WTC11 (cell line): ENCODE data around the gene MACROD2. TPM values are rescaled to one million over a fixed set of nuclear protein-coding genes. Genes with fewer than 3 reads are reported as not detected.

Experiments used
- ATAC-seq: fragments of 200-7000 bp; cut with Tn5 transposase; 2 replicates; pipeline ENCODE4 v1.10.0; 2021; ENCODE audit warnings: mild to moderate bottlenecking, moderate library complexity
- CTCF ChIA-PET: fragments of 300-600 bp; sonication (Branson Sonifier 250); formaldehyde crosslinking; loops from one replicate; lab custom pipeline; 2021; ENCODE audit warnings: antibody characterized with exemption; lab: Charles Lee
- POLR2A ChIA-PET: fragments of 350-600 bp; sonication (Branson Sonifier 250); formaldehyde crosslinking; loops from one replicate; lab custom pipeline; 2021; ENCODE audit warnings: antibody characterized with exemption; lab: Charles Lee
- DNase-seq: peaks from one replicate; pipeline ENCODE4 v3.0.0; 2021; ENCODE audit warnings: low spot score
- H3K27ac Mint-ChIP-seq: 2 replicates; pipeline ENCODE4 v1.8.0; 2021; ENCODE audit warnings: mixed read lengths
- H3K27me3 Mint-ChIP-seq: 2 replicates; pipeline ENCODE4 v1.8.0; 2021; ENCODE audit warnings: low read depth, mild to moderate bottlenecking, moderate library complexity, mixed read lengths
- H3K36me3 Mint-ChIP-seq: 2 replicates; pipeline ENCODE4 v1.8.0; 2021; ENCODE audit warnings: mixed read lengths
- H3K4me1 Mint-ChIP-seq: 2 replicates; pipeline ENCODE4 v1.8.0; 2022; ENCODE audit warnings: mixed read lengths
- H3K4me3 Mint-ChIP-seq: 2 replicates; pipeline ENCODE4 v1.8.0; 2021; ENCODE audit warnings: mild to moderate bottlenecking, moderate library complexity, mixed read lengths
- H3K9me3 Mint-ChIP-seq: 2 replicates; pipeline ENCODE4 v1.8.0; 2021; ENCODE audit warnings: mixed read lengths
- ATF1 ChIP-seq: sonication (generic); formaldehyde crosslinking; IDR thresholded peaks from 2 replicates; pipeline ENCODE4 v1.8.1; 2023; ENCODE audit warnings: mild to moderate bottlenecking, moderate library complexity, missing genetic modification reagents
- EMX1 ChIP-seq: fragments of 250-450 bp; sonication (Bioruptor Pico); IDR thresholded peaks from 2 replicates; pipeline ENCODE4 v1.8.0; 2021; ENCODE audit warnings: mild to moderate bottlenecking
- ESRRA ChIP-seq: sonication (generic); formaldehyde crosslinking; IDR thresholded peaks from 2 replicates; pipeline ENCODE4 v1.8.1; 2022; ENCODE audit warnings: mild to moderate bottlenecking, missing genetic modification reagents, borderline replicate concordance
- FOXK1 ChIP-seq: sonication (generic); formaldehyde crosslinking; IDR thresholded peaks from 2 replicates; pipeline ENCODE4 v1.8.0; 2022; ENCODE audit warnings: mild to moderate bottlenecking, moderate library complexity, missing genetic modification reagents
- GTF2I ChIP-seq: fragments of 250-450 bp; sonication (Bioruptor Pico); conservative IDR thresholded peaks from 2 replicates; pipeline ENCODE4 v1.4.0; 2021; ENCODE audit warnings: mild to moderate bottlenecking
- IRF2 ChIP-seq: sonication (generic); formaldehyde crosslinking; IDR thresholded peaks from 2 replicates; pipeline ENCODE4 v1.8.0; 2022; ENCODE audit warnings: low read depth, missing genetic modification reagents, borderline replicate concordance
- JAZF1 ChIP-seq: fragments of 250-450 bp; sonication (Bioruptor Pico); IDR thresholded peaks from 2 replicates; pipeline ENCODE4 v1.9.0; 2021; ENCODE audit warnings: moderate library complexity, mild to moderate bottlenecking, inconsistent platforms
- MYBL2 ChIP-seq: sonication (generic); formaldehyde crosslinking; IDR thresholded peaks from 2 replicates; pipeline ENCODE4 v1.8.1; 2023; ENCODE audit warnings: mild to moderate bottlenecking, moderate library complexity, missing genetic modification reagents
- NFATC4 ChIP-seq: fragments of 250-450 bp; sonication (Bioruptor Pico); IDR thresholded peaks from 2 replicates; pipeline ENCODE4 v1.9.0; 2021; ENCODE audit warnings: mild to moderate bottlenecking
- NR1H2 ChIP-seq: sonication (generic); formaldehyde crosslinking; IDR thresholded peaks from 2 replicates; pipeline ENCODE4 v1.9.0; 2021; ENCODE audit warnings: mild to moderate bottlenecking, moderate library complexity, missing genetic modification reagents
- NR2C2 ChIP-seq: sonication (generic); formaldehyde crosslinking; IDR thresholded peaks from 2 replicates; pipeline ENCODE4 v1.8.0; 2022; ENCODE audit warnings: mild to moderate bottlenecking, missing genetic modification reagents
- PRRX2 ChIP-seq: fragments of 250-450 bp; sonication (Bioruptor Pico); IDR thresholded peaks from 2 replicates; pipeline ENCODE4 v1.8.0; 2021; ENCODE audit warnings: mild to moderate bottlenecking
- SMAD4 ChIP-seq: sonication (generic); formaldehyde crosslinking; IDR thresholded peaks from 2 replicates; pipeline ENCODE4 v1.8.0; 2022; ENCODE audit warnings: mild to moderate bottlenecking, missing genetic modification reagents
- SP1 ChIP-seq: sonication (generic); formaldehyde crosslinking; conservative IDR thresholded peaks from 2 replicates; pipeline ENCODE4 v1.8.1; 2022; ENCODE audit warnings: missing genetic modification reagents
- TCF7 ChIP-seq: sonication (generic); formaldehyde crosslinking; IDR thresholded peaks from 2 replicates; pipeline ENCODE4 v1.8.0; 2022; ENCODE audit warnings: mild to moderate bottlenecking, low read depth, missing genetic modification reagents, moderate library complexity
- TEAD4 ChIP-seq: sonication (generic); formaldehyde crosslinking; IDR thresholded peaks from 2 replicates; pipeline ENCODE4 v1.8.0; 2022; ENCODE audit warnings: mild to moderate bottlenecking, missing genetic modification reagents
- ZNF138 ChIP-seq: sonication (generic); formaldehyde crosslinking; conservative IDR thresholded peaks from 2 replicates; pipeline ENCODE4 v1.8.1; 2022; ENCODE audit warnings: mild to moderate bottlenecking, moderate library complexity, missing genetic modification reagents
- ZNF396 ChIP-seq: fragments of 250-450 bp; sonication (Bioruptor Pico); IDR thresholded peaks from 2 replicates; pipeline ENCODE4 v1.8.0; 2021; ENCODE audit warnings: mild to moderate bottlenecking, moderate library complexity, borderline replicate concordance
- ZNF423 ChIP-seq: fragments of 250-450 bp; sonication (Bioruptor Pico); IDR thresholded peaks from 2 replicates; pipeline ENCODE4 v2.1.2; 2022; ENCODE audit warnings: mild to moderate bottlenecking, moderate library complexity
- total RNA-seq: library from RNA; stranded (reverse); gene quantifications from 3 replicates; pipeline ENCODE4 v1.2.3, GENCODE V29; 2021
- TF ChIP-seq, protein P1 (sequence below): sonication (generic); formaldehyde crosslinking; IDR thresholded peaks from 2 replicates; pipeline ENCODE4 v1.8.1; 2023; ENCODE audit warnings: mild to moderate bottlenecking, missing genetic modification reagents, moderate library complexity
- TF ChIP-seq, protein P2 (sequence below): sonication (generic); formaldehyde crosslinking; IDR thresholded peaks from 2 replicates; pipeline ENCODE4 v1.8.1; 2022; ENCODE audit warnings: mild to moderate bottlenecking, moderate library complexity, missing genetic modification reagents
- TF ChIP-seq, protein P3 (sequence below): sonication (generic); formaldehyde crosslinking; IDR thresholded peaks from 2 replicates; pipeline ENCODE4 v1.8.0; 2022; ENCODE audit warnings: mild to moderate bottlenecking, missing genetic modification reagents
- TF ChIP-seq, protein P4 (sequence below): fragments of 250-450 bp; sonication (Bioruptor Pico); IDR thresholded peaks from 2 replicates; pipeline ENCODE4 v1.9.0; 2021; ENCODE audit warnings: mild to moderate bottlenecking, borderline replicate concordance
- TF ChIP-seq, protein P5 (sequence below): fragments of 250-450 bp; sonication (Bioruptor Pico); IDR thresholded peaks from 2 replicates; pipeline ENCODE4 v2.1.2; 2022; ENCODE audit warnings: mild to moderate bottlenecking, moderate library complexity

The MACROD2 gene
- total RNA-seq, 1 experiment from 2014 or later: 4.1 TPM

DNA sequence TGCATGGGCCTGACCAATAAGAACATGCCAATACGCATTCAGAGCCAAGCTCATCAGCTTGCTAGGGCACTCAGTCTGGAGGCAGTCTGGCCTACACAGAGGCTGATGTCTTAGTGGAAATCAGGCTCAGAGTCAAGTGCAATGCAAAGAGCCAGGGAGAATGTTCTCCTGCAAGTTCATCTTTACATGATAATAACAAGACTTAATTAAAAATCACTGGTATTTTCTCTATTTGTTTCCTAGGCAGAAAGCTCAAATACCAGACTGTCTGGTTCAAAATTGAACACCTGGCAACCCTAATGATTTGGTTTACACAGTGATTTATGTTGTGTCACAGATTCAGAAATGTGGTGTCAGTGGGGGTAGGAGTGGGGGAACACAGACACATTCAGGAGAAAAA is 1031.4 kb downstream of the MACROD2 start (continued):
- TF ChIP-seq ZNF396 (CRISPR knock-in tag): no peak
- TF ChIP-seq ATF1 (CRISPR knock-in tag): no peak
- TF ChIP-seq TEAD4: no peak
- TF ChIP-seq, protein P1, sequence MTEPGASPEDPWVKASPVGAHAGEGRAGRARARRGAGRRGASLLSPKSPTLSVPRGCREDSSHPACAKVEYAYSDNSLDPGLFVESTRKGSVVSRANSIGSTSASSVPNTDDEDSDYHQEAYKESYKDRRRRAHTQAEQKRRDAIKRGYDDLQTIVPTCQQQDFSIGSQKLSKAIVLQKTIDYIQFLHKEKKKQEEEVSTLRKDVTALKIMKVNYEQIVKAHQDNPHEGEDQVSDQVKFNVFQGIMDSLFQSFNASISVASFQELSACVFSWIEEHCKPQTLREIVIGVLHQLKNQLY (CRISPR knock-in tag): no peak
- TF ChIP-seq EMX1 (CRISPR knock-in tag): no peak
- TF ChIP-seq, all 79 proteins: peak for 0

DNA sequence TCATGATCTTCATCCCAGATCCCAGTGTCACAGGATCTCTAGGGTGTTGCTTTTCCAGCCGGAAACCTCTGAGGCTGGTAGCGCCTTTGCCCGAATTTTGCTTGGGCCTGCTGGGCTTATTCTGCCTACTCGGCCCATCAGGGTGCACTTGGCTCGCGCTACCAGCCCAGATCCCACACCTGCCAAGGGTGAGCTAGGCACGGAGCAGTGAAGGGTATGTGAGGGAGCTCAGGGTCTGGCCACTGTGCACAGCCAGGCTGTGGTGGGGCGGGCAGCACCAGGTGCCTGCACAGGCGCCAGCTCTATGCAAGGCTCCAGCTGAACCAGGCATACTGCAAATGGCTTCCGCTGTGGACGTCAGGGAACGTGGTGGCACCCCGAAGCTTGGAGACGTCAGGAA is 1035.5 kb downstream of the MACROD2 start:
- no peak overlapping the region for H3K4me3 Mint-ChIP-seq
- peaks cover 4% of the 10 kb centered on the region for H3K4me1 Mint-ChIP-seq
- DNase-seq (no peak), ATAC-seq (no peak)
- no peaks in the 10 kb centered on the region for H3K9me3 Mint-ChIP-seq
- no peak overlapping the region for H3K27ac Mint-ChIP-seq
- H3K36me3 Mint-ChIP-seq: no peaks in the 10 kb centered on the region
- POLR2A ChIA-PET: interaction anchor here (0.7 kb wide), 1 partner anchor 541 kb away, joined by 3 read pairs; no protein-coding TSS in a partner anchor
- no peaks in the 10 kb centered on the region for H3K27me3 Mint-ChIP-seq
- TF ChIP-seq NR1H2 (CRISPR knock-in tag) (no peak), SP1 (CRISPR knock-in tag) (no peak), ZNF396 (CRISPR knock-in tag) (no peak), FOXK1 (CRISPR knock-in tag) (no peak)
- TF ChIP-seq, all 79 proteins: peak for 0
- CTCF ChIA-PET: interaction anchor here (0.6 to 1.0 kb wide), 2 partner anchors 206 to 211 kb away, joined by 4 read pairs; no protein-coding TSS in a partner anchor

DNA sequence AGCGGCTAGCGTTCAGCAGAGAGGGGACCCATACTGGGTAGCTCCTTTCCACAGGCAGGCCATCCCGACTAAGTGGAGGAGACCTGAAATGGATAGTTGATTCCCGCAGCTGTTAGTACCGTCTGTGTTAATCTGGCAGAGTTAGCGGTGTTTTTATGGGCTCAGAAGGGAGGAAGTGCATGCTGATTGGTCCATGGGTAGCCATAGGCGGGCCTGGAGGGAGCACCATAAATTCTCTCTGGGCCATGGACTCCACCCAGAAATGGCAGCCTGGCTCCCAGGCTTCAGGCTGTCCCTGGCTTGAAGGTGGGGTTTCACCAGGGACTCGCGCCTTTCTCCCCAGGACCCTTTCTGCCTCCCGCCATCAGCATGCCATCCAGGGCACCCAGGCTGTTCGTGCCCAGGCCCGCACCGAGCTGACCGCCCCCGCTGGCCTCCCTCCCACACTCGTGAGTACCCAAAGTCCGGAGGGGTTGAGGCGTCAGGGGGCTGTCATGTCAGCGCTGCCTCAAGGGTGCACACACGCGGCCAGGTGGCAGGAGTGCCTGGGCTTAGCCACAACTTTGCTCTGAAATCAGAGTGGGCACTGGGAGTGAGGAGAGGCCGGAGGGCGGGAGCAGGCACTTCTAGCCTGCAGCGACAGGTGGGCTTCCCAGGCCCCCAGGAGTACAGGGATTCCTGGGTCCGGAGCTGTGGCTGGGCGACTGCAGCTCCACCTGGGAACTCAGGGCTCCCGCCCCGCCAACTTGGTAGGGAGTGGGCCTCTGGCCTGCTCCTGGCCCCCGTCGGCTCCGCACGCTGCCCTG is 1036.4 kb downstream of the MACROD2 start:
- H3K9me3 Mint-ChIP-seq: no peaks in the 10 kb centered on the region
- DNase-seq (no peak), ATAC-seq (no peak)
- POLR2A ChIA-PET: no interaction called here
- CTCF ChIA-PET: interaction anchor here (0.6 to 1.0 kb wide), 2 partner anchors 205 to 210 kb away, joined by 4 read pairs; no protein-coding TSS in a partner anchor
- no peak overlapping the region for H3K4me3 Mint-ChIP-seq
- H3K36me3 Mint-ChIP-seq: no peaks in the 10 kb centered on the region
- peaks cover 2% of the 10 kb centered on the region for H3K4me1 Mint-ChIP-seq
- TF ChIP-seq, protein P1 (CRISPR knock-in tag): no peak
- no peak for TF ChIP-seq GTF2I
- no peak for TF ChIP-seq ZNF138
- TF ChIP-seq NR2C2 (CRISPR knock-in tag): no peak
- no peak for TF ChIP-seq NFATC4 (CRISPR knock-in tag)
- no peak for TF ChIP-seq ATF1 (CRISPR knock-in tag)
- TF ChIP-seq JAZF1 (CRISPR knock-in tag): no peak
- TF ChIP-seq, protein P2, sequence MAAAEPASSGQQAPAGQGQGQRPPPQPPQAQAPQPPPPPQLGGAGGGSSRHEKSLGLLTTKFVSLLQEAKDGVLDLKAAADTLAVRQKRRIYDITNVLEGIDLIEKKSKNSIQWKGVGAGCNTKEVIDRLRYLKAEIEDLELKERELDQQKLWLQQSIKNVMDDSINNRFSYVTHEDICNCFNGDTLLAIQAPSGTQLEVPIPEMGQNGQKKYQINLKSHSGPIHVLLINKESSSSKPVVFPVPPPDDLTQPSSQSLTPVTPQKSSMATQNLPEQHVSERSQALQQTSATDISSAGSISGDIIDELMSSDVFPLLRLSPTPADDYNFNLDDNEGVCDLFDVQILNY (CRISPR knock-in tag): no peak
- TF ChIP-seq, protein P3, sequence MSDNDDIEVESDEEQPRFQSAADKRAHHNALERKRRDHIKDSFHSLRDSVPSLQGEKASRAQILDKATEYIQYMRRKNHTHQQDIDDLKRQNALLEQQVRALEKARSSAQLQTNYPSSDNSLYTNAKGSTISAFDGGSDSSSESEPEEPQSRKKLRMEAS (CRISPR knock-in tag): no peak
- TF ChIP-seq ZNF423 (CRISPR knock-in tag): no peak
- no peak for TF ChIP-seq TCF7
- no peak for TF ChIP-seq SMAD4 (CRISPR knock-in tag)
- no peak overlapping the region for H3K27ac Mint-ChIP-seq
- H3K27me3 Mint-ChIP-seq: no peaks in the 10 kb centered on the region

DNA sequence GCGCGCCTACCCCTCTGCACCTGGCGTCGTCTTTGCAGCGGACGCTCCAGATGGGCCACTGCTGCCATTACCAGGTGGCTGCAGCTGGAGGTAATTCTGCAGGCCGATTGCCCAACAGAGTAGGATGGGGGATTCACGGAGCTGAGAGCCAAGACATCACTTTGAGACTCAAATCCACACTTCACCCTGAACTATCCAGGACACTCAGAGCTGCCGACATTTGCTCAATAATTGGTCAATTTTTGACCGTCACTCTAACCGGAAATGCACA is 1037.0 kb downstream of the MACROD2 start:
- no peaks in the 10 kb centered on the region for H3K9me3 Mint-ChIP-seq
- H3K4me3 Mint-ChIP-seq: no peak overlapping the region
- POLR2A ChIA-PET: no interaction called here
- no peak overlapping the region for H3K27ac Mint-ChIP-seq
- CTCF ChIA-PET: no interaction called here
- H3K4me1 Mint-ChIP-seq: no peaks in the 10 kb centered on the region
- no peaks in the 10 kb centered on the region for H3K27me3 Mint-ChIP-seq
- H3K36me3 Mint-ChIP-seq: no peaks in the 10 kb centered on the region
- ATAC-seq (no peak), DNase-seq (no peak)
- TF ChIP-seq, protein P4, sequence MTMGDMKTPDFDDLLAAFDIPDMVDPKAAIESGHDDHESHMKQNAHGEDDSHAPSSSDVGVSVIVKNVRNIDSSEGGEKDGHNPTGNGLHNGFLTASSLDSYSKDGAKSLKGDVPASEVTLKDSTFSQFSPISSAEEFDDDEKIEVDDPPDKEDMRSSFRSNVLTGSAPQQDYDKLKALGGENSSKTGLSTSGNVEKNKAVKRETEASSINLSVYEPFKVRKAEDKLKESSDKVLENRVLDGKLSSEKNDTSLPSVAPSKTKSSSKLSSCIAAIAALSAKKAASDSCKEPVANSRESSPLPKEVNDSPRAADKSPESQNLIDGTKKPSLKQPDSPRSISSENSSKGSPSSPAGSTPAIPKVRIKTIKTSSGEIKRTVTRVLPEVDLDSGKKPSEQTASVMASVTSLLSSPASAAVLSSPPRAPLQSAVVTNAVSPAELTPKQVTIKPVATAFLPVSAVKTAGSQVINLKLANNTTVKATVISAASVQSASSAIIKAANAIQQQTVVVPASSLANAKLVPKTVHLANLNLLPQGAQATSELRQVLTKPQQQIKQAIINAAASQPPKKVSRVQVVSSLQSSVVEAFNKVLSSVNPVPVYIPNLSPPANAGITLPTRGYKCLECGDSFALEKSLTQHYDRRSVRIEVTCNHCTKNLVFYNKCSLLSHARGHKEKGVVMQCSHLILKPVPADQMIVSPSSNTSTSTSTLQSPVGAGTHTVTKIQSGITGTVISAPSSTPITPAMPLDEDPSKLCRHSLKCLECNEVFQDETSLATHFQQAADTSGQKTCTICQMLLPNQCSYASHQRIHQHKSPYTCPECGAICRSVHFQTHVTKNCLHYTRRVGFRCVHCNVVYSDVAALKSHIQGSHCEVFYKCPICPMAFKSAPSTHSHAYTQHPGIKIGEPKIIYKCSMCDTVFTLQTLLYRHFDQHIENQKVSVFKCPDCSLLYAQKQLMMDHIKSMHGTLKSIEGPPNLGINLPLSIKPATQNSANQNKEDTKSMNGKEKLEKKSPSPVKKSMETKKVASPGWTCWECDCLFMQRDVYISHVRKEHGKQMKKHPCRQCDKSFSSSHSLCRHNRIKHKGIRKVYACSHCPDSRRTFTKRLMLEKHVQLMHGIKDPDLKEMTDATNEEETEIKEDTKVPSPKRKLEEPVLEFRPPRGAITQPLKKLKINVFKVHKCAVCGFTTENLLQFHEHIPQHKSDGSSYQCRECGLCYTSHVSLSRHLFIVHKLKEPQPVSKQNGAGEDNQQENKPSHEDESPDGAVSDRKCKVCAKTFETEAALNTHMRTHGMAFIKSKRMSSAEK (CRISPR knock-in tag): no peak
- TF ChIP-seq EMX1 (CRISPR knock-in tag) (no peak), IRF2 (CRISPR knock-in tag) (no peak), MYBL2 (no peak), PRRX2 (CRISPR knock-in tag) (no peak), ESRRA (CRISPR knock-in tag) (no peak)
- TF ChIP-seq, protein P5, sequence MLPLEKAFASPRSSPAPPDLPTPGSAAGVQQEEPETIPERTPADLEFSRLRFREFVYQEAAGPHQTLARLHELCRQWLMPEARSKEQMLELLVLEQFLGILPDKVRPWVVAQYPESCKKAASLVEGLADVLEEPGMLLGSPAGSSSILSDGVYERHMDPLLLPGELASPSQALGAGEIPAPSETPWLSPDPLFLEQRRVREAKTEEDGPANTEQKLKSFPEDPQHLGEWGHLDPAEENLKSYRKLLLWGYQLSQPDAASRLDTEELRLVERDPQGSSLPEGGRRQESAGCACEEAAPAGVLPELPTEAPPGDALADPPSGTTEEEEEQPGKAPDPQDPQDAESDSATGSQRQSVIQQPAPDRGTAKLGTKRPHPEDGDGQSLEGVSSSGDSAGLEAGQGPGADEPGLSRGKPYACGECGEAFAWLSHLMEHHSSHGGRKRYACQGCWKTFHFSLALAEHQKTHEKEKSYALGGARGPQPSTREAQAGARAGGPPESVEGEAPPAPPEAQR (CRISPR knock-in tag): no peak
